Measurements from ENCODE around the gene KICS2. TPM values are rescaled to one million over a fixed set of nuclear protein-coding genes. Genes with fewer than 3 reads are reported as not detected.
A peak's percentile ranks its signal among the peaks of the same experiment; 100 is the strongest.

Gene KICS2
- total and polyA plus RNA-seq, 2 of the 13 experiments (the other 11 are each of a cell fraction or from before 2014, with no cell fraction given): 3.5 to 6.6 TPM

GRCh38 chr12:64181430-64182291, 40.4 kb downstream of the KICS2 start (continued):
- TF ChIP-seq ZBTB4 (CRISPR knock-in tag; IDR thresholded peaks at IDR 0.05; ENCODE audit: borderline replicate concordance): no peak
- TF ChIP-seq ZNF180 (CRISPR knock-in tag; IDR thresholded peaks at IDR 0.05; ENCODE audit: borderline replicate concordance, low read depth): no peak
- TF ChIP-seq ZNF704 (CRISPR knock-in tag; IDR thresholded peaks at IDR 0.05; ENCODE audit: borderline replicate concordance): no peak
- no peak for TF ChIP-seq JUN (CRISPR knock-in tag; IDR thresholded peaks at IDR 0.05)
- TF ChIP-seq ATF5 (CRISPR knock-in tag; IDR thresholded peaks at IDR 0.05; ENCODE audit: low read depth): no peak
- no peak for TF ChIP-seq KAT8 (CRISPR knock-in tag; IDR thresholded peaks at IDR 0.05)
- TF ChIP-seq UBTF (CRISPR knock-in tag; IDR thresholded peaks at IDR 0.05): no peak
- no peak for TF ChIP-seq IRF2 (CRISPR knock-in tag; IDR thresholded peaks at IDR 0.05)
- TF ChIP-seq MAX (IDR thresholded peaks at IDR 0.05): no peak
- TF ChIP-seq SMC3 (IDR thresholded peaks at IDR 0.05; ENCODE audit: low read length): peak; percentile 78
- TF ChIP-seq ZUFSP (CRISPR knock-in tag; IDR thresholded peaks at IDR 0.05; ENCODE audit: borderline replicate concordance): no peak
- no peak for TF ChIP-seq MTERF4 (CRISPR knock-in tag; IDR thresholded peaks at IDR 0.05)
- peak; percentile 27; the same call in 1 of the 2 replicates for TF ChIP-seq SAP130 (CRISPR knock-in tag; IDR thresholded peaks at IDR 0.05; ENCODE audit: low read depth)
- TF ChIP-seq TFDP2 (CRISPR knock-in tag; IDR thresholded peaks at IDR 0.05): no peak
